GM21423 (cell line): ENCODE data around the gene PHF21B.

ENCODE experiments used
- ATAC-seq: cut with Tn5 transposase; IDR thresholded peaks from one replicate; pipeline ENCODE4 v1.9.1; 2021; ENCODE audit warnings: mild to moderate bottlenecking, moderate library complexity; ENCODE audit not compliant: unreplicated experiment

Gene PHF21B

GRCh38 chr22:45019861-45020655 lies 10.3 kb upstream of the PHF21B start:
- ATAC-seq: no peak

DNA sequence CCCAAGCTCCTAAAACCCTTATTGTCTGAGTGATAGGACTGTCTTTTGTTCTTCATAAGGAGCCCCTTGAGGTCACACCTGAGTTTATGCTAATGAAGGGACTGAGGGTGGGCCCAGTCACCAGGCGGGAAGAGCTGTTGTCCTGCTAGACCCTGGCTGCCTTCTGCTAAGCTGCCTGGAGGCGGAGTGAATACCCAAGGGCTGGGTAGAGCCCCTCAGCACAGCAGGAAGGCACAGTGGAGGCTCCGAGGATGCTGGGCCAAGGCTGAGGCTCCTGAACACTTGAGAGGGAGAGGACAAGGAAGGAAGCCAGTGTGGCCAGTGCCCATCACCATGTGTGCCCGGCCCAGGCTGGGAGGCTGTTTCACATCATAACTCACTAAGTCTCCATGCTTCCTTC lies 4.8 kb upstream of the PHF21B start:
- no peak for ATAC-seq

- no peak for ATAC-seq
Measured at GRCh38 chr22:45013138-45013537, 3.3 kb upstream of the PHF21B start.

DNA sequence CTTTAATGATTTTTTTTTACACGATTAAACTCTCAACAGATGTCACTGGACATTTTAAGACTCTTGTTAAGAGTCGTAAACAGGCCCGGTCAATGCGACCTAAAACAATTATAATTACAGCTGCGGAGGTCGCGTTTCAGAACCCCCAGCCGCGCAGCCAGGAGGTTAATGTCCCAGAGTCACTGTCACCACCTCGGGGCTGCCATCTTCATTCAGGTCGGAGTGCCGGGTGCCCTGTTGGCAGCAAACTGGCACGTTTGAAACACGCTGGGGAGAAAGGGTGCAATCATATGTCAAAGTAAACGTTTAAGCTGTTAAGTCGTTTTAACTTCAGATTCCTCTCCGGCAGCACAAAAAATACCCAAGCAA lies 711 bp upstream of the PHF21B start:
- no peak for ATAC-seq

DNA sequence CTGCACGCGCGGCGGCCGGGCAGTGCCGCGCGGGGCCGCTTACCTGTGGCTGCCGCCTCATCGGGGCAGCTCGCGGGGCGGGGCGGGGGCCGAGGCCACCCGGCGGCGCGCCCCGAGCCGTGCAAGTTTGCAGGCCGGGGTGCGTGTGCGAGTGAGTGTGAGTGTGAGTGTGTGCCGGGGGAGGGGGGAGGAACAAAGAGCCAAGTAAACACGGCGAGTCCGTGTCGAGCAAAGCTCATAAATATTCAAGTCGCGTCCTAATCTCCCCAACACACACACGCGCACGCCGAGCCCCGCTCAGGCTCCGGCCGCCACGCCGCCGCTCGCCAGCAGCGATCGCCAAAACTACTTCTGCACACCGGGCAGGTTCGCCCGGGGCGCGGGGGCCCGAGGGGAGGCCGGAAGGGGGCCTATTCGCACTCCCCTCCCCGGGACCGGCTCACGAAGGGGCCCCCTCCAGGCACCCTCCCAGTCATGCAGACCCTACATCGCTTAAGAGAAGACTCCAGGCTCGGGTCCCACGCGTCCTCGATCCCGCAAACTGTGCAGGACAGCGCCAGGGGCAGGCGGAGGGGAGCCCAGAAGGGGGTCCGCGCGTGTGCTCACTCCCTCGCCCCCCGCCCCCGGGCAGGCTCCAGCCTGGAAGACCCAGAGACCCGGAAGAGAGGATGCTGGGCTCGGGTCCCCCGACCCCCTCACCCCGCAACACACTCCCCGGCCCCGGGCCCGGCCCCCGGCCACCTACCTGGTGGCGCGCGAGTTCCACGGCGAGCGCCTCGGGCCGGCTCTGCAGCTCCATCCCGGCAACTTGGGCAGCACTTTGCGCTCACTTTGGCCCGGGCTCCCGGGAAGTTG lies 827 bp downstream of the PHF21B start:
- no peak for ATAC-seq

DNA sequence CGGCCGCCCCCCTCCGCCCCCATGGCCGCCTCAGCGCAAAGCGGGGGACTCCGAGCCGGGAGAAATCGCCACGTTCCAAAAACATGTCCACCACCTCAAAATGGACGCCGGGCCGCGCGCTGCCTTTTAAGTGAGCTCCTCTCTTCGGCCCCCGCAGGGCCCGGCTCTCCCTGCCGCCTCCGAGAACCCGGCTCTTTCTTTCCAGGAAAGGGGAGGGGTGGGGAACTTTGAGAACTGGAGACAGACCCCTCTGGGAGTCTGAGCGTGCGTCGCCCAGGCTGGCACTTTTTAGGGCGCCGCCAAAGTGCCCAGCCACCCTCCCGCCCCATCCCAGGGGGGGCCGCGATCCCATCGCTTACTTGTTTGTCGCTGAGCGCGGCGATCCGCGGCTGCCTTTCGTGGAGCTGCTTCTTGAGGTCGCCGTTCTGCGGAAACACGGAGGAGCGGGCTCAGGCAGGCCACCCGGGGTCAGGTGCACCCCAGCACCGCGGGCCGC lies 1.6 kb downstream of the PHF21B start:
- ATAC-seq: no peak

GRCh38 chr22:45007391-45008185 lies 2.2 kb downstream of the PHF21B start:
- no peak for ATAC-seq

GRCh38 chr22:45006964-45007390 lies 2.8 kb downstream of the PHF21B start:
- no peak for ATAC-seq

GRCh38 chr22:45006111-45006963 lies 3.5 kb downstream of the PHF21B start:
- no peak for ATAC-seq

DNA sequence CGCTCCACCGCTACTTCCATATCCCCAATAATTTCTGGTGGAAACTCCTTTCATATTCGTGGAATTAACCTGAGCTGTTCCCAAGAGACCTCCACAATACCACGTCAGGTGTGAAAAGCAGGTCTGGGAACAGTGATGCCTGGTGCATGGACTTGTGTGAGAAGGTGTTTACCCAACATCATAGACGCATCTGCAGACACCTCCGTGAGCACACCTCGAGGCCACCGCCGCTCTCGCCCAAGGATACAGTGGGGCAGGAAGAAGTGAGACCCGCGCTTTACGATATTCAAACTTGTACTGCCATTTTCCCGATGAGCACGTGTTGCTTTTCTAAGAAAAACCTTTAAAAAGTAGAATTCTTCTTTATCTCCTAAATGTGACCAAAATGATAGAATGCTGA lies 8.2 kb downstream of the PHF21B start:
- ATAC-seq: no peak

- no peak for ATAC-seq
Measured at GRCh38 chr22:45000330-45000729, 9.5 kb downstream of the PHF21B start.

DNA sequence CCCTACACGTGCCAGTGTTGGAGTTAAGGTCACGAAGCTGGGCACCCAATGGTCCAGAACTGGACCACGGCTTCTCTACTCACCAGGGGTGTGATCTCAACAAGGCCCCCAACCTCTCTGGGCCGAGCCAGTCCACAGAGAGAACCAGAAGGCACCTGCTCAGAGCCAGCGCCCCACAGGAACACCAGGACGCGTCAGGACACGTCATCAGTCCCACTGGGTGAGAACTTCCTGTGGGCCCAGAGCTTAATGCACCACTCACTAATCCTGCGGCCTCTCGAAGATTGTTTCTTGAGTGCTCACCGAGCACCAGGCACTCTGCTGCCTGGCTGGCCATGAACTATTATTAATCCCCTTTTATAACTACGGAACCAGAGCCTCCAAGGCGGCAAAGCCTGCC lies 10.1 kb downstream of the PHF21B start:
- ATAC-seq: no peak

- ATAC-seq: no peak
Measured at GRCh38 chr22:44999231-44999630, 10.6 kb downstream of the PHF21B start.

DNA sequence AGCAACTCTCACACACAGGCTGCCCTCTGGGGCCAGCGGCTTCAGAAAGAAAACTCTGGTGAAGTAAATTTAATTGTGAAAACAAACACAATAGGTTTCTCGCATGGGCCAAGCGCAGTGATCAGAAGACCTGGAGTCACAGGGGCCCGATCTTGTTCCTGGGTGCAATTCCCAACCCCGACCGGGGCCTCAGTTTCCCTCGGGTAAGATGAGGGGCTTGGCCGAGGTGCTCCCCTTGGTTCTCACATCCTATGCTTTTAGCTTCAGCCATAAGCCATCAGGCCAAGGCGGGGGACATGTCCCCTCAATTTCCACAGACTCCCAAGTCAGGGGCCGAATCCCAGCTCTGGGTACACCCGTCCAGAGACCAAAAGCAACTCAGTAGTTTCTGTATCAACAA lies 11.5 kb downstream of the PHF21B start:
- no peak for ATAC-seq

GRCh38 chr22:44997060-44997459 lies 12.7 kb downstream of the PHF21B start:
- ATAC-seq: no peak

DNA sequence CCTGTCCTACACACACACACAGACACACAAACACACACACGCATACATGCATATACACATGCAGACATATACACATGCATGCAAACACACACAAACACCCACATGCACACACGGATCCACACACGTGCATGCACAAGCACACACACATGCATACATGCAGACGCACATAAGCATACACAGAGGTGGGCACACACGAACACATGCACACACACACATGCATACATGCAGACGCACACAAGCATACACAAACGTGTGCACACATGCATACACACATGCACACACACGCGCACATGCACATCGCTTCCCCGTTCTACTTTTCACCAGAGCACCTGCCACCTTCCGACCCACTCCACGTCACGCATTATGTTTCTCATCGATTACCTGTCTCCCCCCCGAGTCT lies 13.2 kb downstream of the PHF21B start:
- no peak for ATAC-seq

- ATAC-seq: no peak
Measured at GRCh38 chr22:44996120-44996519, 13.7 kb downstream of the PHF21B start.

DNA sequence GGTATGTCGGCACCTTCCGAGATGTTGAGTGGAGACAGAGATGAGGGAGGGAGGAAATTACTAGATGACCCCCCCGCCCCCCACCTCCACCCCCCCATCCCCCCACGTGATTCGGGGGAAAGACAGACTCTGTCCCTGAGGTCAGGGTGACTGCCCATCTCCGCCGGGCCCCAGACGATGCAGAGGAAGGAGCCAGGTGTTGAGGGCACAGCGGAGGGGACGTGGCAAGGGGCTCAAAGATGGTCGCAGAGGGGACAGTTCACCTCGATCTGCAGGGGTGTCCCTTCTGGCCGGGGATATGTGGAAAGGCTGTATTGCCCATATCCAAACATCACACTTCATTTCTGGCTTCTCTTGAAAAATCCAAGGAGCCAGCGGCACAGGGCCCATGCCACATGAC lies 14.1 kb downstream of the PHF21B start:
- no peak for ATAC-seq

DNA sequence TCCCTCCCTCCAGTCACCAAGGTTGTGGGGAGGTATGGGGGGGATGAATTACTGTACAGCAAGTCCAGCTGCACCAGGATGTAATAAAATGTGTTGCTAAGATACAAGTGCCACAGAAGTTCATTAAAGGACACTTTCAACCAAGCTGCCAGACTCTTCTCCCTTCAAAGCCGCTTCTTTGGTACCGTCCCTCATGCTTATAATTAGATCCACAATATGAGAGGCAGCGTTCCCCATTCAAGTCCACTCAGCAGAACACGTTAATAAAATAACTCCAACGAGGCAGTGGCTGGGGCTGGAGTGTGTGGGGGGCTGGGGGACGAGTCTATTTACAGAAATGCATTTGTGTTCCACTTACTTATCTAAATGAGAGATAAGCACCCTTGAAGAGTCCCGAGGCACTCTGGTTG lies 14.7 kb downstream of the PHF21B start:
- no peak for ATAC-seq

- ATAC-seq: no peak
Measured at GRCh38 chr22:44994399-44995104, 15.3 kb downstream of the PHF21B start.
